Uterus (tissue), 4 donors: Measurements from ENCODE around the gene MRM1. TPM values are rescaled to one million over a fixed set of nuclear protein-coding genes. Genes with fewer than 3 reads are reported as not detected.

Experiments
- DNase-seq, 2 donors: peaks; one replicate each; pipeline ENCODE4 v3.0.0-alpha.2; 2019 to 2020
- H3K27ac ChIP-seq, 2 donors: fragments of 200-600 bp; sonication (generic); 1 replicate in 1 of 2; 2 replicates in 1 of 2; pipeline ENCODE4 v1.5.1; 2016 to 2018
- H3K27me3 ChIP-seq, 2 donors: fragments of 200-600 bp; sonication (generic); one replicate each; pipeline ENCODE4 v1.5.1; 2018 to 2019; ENCODE audit warnings: control low read depth in 1 of 2
- H3K36me3 ChIP-seq, 2 donors: fragments of 200-600 bp; sonication (generic); one replicate each; pipeline ENCODE4 v1.5.1; 2019; ENCODE audit warnings: control low read depth in 1 of 2
- H3K4me1 ChIP-seq, 2 donors: fragments of 200-600 bp; sonication (generic); one replicate each; pipeline ENCODE4 v1.5.1; 2018 to 2019; ENCODE audit warnings: control low read depth in 1 of 2
- H3K4me3 ChIP-seq, 2 donors: fragments of 200-600 bp; sonication (generic); 1 replicate in 1 of 2; 2 replicates in 1 of 2; pipeline ENCODE4 v1.5.1; 2018 to 2019; ENCODE audit warnings: mild to moderate bottlenecking in 1 of 2
- H3K9me3 ChIP-seq, 2 donors: fragments of 200-600 bp; sonication (generic); one replicate each; pipeline ENCODE4 v1.5.1; 2019; ENCODE audit warnings: control low read depth in 1 of 2
- CTCF ChIP-seq, 4 experiments: fragments of 200-600 bp in 2 of 4; fragments of 450-650 bp in 2 of 4; sonication (generic) in 2 of 4; IDR thresholded peaks; one replicate each; pipeline ENCODE4 v1.5.1; 2016 to 2019; ENCODE audit warnings: antibody characterized with exemption in 4 of 4, mild to moderate bottlenecking in 2 of 4, moderate library complexity in 1 of 4
- POLR2A ChIP-seq, 2 donors: fragments of 450-650 bp; IDR thresholded peaks; one replicate each; pipeline ENCODE4 v1.6.1; 2016; ENCODE audit warnings: antibody characterized with exemption in 2 of 2, mild to moderate bottlenecking in 1 of 2, moderate library complexity in 1 of 2
- intact Hi-C: fragments of 100-400 bp; cut with DNase I; formaldehyde crosslinking; loops from one replicate; pipeline ENCODE4 v1.15.1; 2023; ENCODE audit warnings: low total_unique reads
- total RNA-seq, 4 donors: library from RNA; depleted of rRNA in 3 of 4; stranded (reverse); fragments of >200 nt in 3 of 4; gene quantifications; one replicate each; pipeline versions ENCODE4 v1.1.0 to v1.2.4, GENCODE V29; 2014 to 2023
- donor health status: DM: yes; HTN: yes; CAD: no.

MRM1 gene
- total RNA-seq, 4 donors from 2014 or later = 3.7 to 8.5 (median 4.6) TPM; not detected in 1

GRCh38 chr17:36592316-36592715, 9.1 kb upstream of the MRM1 start:
- H3K9me3 ChIP-seq = no peaks in the 10 kb centered on the region
- DNase-seq = no peak
- no peak overlapping the region for H3K27ac ChIP-seq
- intact Hi-C loops = no loop called here
- H3K4me1 ChIP-seq = peaks cover 0 to 10% of the 10 kb centered on the region in 2 donors
- peak overlapping the region; percentile 35 to 89 for H3K4me3 ChIP-seq
- TF ChIP-seq POLR2A (IDR thresholded peaks at IDR 0.05) (no peak), CTCF (IDR thresholded peaks at IDR 0.05) (no peak)
- no peaks in the 10 kb centered on the region for H3K27me3 ChIP-seq
- H3K36me3 ChIP-seq = no peaks in the 10 kb centered on the region

DNA sequence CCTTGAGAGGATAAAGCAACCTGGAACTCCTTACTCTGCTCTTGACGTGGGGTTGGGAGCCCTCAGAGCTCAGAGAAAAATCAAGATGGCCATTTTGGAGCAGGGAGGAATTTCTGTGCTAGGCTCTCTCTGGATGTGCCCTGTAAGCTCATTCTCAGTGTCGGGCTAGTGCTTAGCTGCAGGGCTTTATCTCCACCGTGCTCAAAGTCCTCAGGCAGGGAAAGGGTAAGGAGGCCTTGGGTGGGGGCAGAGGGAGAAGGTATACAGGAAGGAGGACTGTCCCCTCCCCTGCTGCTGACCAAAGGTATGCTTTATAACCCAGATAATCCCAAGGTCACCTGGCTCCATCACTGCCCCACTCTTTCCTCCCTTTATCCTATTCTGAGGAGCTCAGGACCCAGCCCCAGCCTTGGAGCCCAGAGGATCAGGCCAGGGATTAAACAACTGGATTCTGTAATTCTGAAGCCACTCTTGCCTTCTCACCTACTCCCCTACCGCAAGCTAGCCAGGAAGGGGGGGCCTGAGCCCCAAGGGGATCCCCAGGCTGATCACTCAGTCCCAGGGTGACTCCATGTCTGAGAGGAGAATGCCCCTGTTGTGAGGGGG, 8.6 kb upstream of the MRM1 start:
- no peak overlapping the region for H3K27ac ChIP-seq
- TF ChIP-seq CTCF (IDR thresholded peaks at IDR 0.05) (no peak), POLR2A (IDR thresholded peaks at IDR 0.05) (no peak)
- no peaks in the 10 kb centered on the region for H3K27me3 ChIP-seq
- H3K9me3 ChIP-seq = no peaks in the 10 kb centered on the region
- H3K4me3 ChIP-seq = peak overlapping the region; percentile 35 to 89
- DNase-seq = no peak
- H3K4me1 ChIP-seq = peaks cover 0 to 10% of the 10 kb centered on the region in 2 donors
- intact Hi-C loops = no loop called here
- no peaks in the 10 kb centered on the region for H3K36me3 ChIP-seq

DNA sequence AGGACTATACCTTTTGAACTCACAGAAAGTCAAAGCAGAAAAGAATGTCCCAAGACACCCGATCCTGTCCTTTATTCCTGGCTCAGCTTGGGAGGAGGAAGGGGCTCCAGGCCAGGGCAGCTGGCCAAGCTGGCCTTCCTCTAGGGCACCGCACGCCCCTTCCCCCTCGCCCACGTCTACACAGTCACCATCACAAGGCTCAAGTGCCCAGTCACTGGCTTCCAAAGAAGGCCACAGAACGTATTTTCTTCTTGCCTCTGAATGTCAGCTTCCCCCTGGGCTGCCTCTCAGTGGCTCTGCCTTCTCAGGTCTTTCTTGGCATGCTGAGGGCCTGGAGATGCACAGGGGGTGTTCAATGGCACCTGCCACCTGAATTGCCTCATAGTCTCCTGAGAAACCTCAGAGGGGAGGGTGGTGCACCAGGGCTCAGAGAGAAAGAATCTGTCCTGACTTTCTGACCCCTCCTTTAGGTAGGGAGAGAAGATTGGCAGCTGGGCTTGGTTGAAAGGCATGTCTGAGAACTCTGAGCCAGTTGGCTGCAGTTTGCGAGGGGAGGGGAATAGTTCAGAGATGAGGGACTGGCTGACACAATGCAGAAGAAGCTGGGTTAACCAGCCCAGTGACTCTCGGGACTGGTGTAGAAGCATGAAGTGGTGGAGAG, 7.6 kb upstream of the MRM1 start:
- intact Hi-C loops = no loop called here
- H3K27me3 ChIP-seq = no peaks in the 10 kb centered on the region
- TF ChIP-seq CTCF (IDR thresholded peaks at IDR 0.05) = no peak
- no peak for TF ChIP-seq POLR2A (IDR thresholded peaks at IDR 0.05)
- no peaks in the 10 kb centered on the region for H3K36me3 ChIP-seq
- DNase-seq = no peak
- H3K27ac ChIP-seq = no peak overlapping the region
- H3K9me3 ChIP-seq = no peaks in the 10 kb centered on the region
- no peak overlapping the region for H3K4me3 ChIP-seq
- H3K4me1 ChIP-seq = peaks cover 0 to 10% of the 10 kb centered on the region in 2 donors

DNA sequence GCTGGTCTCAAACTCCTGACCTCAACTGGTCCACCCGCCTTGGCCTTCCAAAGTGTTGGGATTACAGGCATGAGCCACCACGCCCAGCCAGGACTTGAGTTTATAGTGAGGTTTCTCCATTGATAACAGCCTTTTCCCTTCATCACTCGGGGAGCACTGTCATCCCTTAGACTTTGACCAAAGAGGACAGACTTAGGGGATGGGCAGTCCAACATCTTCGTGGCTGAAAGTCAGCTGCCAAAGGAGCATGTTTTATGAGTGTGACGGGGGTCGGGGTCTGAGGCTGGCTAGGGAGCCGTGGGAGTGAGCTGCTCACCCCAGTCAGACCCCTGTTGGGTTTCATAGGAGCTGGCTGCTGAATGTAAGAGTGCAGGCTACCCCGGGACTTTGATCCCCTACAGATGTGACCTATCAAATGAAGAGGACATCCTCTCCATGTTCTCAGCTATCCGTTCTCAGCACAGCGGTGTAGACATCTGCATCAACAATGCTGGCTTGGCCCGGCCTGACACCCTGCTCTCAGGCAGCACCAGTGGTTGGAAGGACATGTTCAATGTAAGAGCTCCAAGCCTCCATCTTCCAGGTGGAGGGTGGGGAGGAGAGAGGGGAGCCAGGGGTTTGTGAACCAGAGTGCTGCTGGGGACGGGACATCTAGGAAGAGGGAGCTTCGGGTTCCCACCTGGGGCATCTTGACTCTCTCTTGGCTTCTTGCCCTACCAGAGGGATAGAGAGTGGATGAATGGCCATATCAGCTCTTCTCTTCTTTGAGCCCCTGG, 6.6 kb upstream of the MRM1 start:
- Histone ChIP-seq H3K27me3 (no peaks in the 10 kb centered on the region), H3K27ac (no peak overlapping the region), H3K4me1 (peaks cover 0 to 10% of the 10 kb centered on the region in 2 donors), H3K4me3 (no peak overlapping the region), H3K9me3 (no peaks in the 10 kb centered on the region), H3K36me3 (no peaks in the 10 kb centered on the region)
- no peak for TF ChIP-seq CTCF (IDR thresholded peaks at IDR 0.05)
- TF ChIP-seq POLR2A (IDR thresholded peaks at IDR 0.05) = no peak
- no peak for DNase-seq
- intact Hi-C loops = loop anchor here (5.0 kb wide), 1 partner anchor 48 kb away; no protein-coding TSS in a partner anchor

GRCh38 chr17:36597226-36597625, 4.2 kb upstream of the MRM1 start:
- no peaks in the 10 kb centered on the region for H3K9me3 ChIP-seq
- peaks cover 0 to 3% of the 10 kb centered on the region in 2 donors for H3K4me1 ChIP-seq
- H3K4me3 ChIP-seq = no peak overlapping the region
- intact Hi-C loops = loop anchor here (5.0 kb wide), 1 partner anchor 50 kb away; no protein-coding TSS in a partner anchor
- H3K27ac ChIP-seq = no peak overlapping the region
- H3K36me3 ChIP-seq = no peaks in the 10 kb centered on the region
- H3K27me3 ChIP-seq = no peaks in the 10 kb centered on the region
- no peak for TF ChIP-seq CTCF (IDR thresholded peaks at IDR 0.05)
- no peak for TF ChIP-seq POLR2A (IDR thresholded peaks at IDR 0.05)
- DNase-seq = no peak
